ENCODE data around the gene PCYT2.

The PCYT2 gene

DNA sequence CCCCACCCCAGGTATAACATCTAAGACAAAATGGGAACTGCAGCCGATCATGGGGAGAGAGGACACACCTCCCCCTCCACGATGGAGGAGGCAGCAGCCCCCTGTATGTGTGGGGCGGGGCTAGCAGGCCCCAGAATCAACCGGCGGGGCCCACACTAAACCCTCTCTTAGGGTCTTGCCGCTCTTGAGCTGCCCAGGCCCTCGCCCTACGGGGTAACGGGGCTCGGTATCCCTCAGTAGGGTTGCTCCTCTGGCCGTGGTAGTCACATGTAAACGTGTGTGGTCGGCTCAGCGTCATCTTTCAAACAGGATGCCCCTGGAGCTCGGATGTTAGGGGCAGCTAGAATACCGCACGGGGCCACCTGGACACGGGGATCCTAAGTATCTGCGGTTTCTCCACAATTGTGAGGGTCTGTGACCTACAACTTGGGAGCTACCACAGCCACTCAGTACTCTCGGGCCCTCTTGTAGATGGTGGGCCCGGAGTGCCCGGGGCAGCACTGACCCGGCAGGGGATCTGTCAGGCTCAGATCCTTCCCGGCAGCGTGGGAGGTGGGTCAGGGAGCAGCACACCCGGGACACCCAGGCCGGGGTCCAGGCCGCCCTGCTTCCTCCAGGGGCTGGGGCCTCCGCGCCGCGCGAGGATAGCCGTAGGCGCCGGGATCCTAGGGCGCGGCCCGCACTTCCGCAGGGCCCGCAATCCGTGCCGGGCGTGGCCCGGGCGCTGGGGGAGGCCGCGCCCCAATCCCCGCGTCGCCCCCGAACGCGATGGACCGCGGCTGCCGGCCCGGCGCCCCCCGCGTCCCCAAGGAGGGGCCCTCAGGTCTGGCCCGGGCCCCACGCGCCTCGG is 40.8 kb downstream of the PCYT2 start:
- peaks cover 18% of the 10 kb centered on the region for H3K4me1 Mint-ChIP-seq (ENCODE audit: low read depth)
- H3K27ac Mint-ChIP-seq = peak overlapping the region; percentile 91
- peak overlapping the region; percentile 89 for H3K4me3 Mint-ChIP-seq
- H3K36me3 Mint-ChIP-seq (ENCODE audit: low read depth) = peaks cover 13% of the 10 kb centered on the region
- H3K27me3 Mint-ChIP-seq (ENCODE audit: low read depth) = no peaks in the 10 kb centered on the region
- no peaks in the 10 kb centered on the region for H3K9me3 Mint-ChIP-seq

DNA sequence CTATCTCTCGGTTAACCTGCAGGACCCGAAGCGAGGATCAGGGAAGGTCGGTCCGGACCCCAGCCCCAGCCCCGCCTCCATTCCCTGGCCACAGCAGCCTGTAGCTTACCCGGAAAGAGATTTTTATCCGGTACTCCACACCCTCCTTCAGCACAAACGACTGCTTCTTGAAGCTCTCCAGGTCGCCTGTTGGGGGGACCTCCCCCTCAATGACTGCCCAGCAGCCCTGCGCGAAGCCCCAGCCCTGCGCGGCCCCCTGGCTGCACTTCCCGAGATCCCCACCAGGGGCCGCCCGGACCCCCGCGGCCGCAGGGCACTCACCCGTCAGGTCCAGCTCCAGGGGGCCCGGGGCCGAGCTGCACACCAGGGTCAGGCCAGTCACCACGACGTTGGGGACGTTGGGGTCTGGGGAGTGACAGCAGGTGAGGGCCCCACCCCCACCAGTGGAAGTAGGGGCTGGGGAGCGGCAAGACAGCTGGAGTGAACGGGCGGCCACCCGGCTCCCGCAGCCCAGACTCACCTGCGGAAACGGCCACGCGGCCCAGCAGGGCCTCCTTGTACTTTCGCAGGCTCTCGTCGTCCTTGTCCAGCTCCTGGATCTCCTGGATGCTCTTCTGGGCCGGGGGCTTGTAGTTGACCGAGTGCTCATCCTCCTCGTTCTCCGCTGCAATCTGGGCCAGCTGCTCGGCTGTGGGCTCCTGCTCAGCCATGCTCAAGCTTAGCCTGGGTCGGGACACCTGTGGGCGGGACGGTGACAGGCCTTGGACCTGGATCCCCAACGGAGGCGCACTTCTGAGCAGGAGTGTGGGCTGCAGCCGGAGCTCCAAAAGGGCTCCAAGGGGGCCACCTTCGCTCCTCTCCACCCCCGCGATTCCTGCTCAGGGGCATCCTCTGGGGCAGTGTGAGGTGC is 41.7 kb downstream of the PCYT2 start:
- H3K4me1 Mint-ChIP-seq (ENCODE audit: low read depth) = peaks cover 18% of the 10 kb centered on the region
- peaks cover 13% of the 10 kb centered on the region for H3K36me3 Mint-ChIP-seq (ENCODE audit: low read depth)
- H3K9me3 Mint-ChIP-seq = no peaks in the 10 kb centered on the region
- H3K27ac Mint-ChIP-seq = peak overlapping the region; percentile 91
- H3K4me3 Mint-ChIP-seq = peak overlapping the region; percentile 89
- no peaks in the 10 kb centered on the region for H3K27me3 Mint-ChIP-seq (ENCODE audit: low read depth)

DNA sequence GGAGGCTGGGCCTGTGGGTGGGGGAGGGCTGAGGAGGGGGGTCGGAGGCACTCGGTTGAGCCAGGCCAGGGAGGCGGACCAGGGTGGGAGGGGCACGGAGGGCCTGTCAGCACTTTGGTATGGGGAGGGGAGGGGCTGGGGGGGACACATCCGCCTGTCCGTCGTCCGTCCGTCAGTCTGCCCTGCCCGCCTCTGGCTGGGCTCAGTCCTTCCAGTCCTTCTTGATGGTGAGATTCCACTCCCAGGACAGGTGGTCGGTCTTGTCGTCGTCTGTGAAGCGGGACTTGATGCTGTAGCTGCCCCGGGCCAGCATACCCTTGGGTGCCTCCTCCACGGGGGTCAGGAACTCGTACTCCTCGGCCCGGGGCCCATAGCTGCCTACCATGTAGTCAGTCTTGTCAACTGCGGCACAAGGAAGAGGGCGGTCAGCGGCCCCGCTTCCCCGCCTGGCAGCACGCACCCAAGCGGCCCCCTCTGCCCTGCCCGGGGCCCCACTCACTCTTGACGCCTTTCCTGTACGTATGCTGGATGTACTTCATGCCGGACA is 42.5 kb downstream of the PCYT2 start:
- H3K4me3 Mint-ChIP-seq = peak overlapping the region; percentile 89
- H3K36me3 Mint-ChIP-seq (ENCODE audit: low read depth) = peaks cover 13% of the 10 kb centered on the region
- no peaks in the 10 kb centered on the region for H3K27me3 Mint-ChIP-seq (ENCODE audit: low read depth)
- peak overlapping the region; percentile 55 for H3K27ac Mint-ChIP-seq
- H3K4me1 Mint-ChIP-seq (ENCODE audit: low read depth) = peaks cover 18% of the 10 kb centered on the region
- H3K9me3 Mint-ChIP-seq = no peaks in the 10 kb centered on the region

DNA sequence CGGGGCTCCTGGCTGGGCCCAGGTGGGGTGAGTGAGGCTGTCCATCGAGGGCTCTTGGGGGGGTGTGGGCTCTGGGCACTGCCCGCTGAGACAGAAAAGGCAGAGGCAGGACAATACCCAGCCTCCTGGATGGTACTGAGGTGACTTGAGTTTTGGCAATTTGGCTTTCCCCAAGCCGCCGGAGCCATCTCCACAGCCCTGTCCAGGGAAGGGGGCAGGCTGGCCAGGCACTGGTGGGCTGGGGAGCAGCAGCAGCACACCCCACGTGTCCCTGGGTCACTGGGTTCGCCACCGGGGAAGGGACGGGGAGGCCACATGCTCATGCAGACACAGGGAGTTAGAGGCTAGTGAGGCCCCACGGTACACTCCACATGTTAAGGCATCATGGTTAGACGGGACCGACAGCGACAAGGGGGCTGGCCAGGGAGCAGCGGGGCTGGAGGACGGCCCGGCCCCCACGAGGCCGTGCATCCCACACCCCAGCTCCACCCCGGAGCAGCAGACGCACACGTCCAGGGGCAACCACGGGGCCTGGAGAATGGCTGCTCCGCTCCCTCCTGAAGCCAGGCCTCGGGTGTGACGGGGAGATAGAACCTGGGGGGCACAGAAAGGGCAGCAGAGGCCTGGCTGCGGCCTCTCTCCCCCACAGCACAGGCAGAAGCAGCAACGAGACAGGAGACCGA is 43.1 kb downstream of the PCYT2 start:
- Mint-ChIP-seq H3K27me3 (ENCODE audit: low read depth) (no peaks in the 10 kb centered on the region), H3K4me1 (ENCODE audit: low read depth) (peaks cover 24% of the 10 kb centered on the region), H3K4me3 (peak overlapping the region; percentile 44), H3K27ac (peak overlapping the region; percentile 69), H3K36me3 (ENCODE audit: low read depth) (peaks cover 19% of the 10 kb centered on the region), H3K9me3 (no peaks in the 10 kb centered on the region)

DNA sequence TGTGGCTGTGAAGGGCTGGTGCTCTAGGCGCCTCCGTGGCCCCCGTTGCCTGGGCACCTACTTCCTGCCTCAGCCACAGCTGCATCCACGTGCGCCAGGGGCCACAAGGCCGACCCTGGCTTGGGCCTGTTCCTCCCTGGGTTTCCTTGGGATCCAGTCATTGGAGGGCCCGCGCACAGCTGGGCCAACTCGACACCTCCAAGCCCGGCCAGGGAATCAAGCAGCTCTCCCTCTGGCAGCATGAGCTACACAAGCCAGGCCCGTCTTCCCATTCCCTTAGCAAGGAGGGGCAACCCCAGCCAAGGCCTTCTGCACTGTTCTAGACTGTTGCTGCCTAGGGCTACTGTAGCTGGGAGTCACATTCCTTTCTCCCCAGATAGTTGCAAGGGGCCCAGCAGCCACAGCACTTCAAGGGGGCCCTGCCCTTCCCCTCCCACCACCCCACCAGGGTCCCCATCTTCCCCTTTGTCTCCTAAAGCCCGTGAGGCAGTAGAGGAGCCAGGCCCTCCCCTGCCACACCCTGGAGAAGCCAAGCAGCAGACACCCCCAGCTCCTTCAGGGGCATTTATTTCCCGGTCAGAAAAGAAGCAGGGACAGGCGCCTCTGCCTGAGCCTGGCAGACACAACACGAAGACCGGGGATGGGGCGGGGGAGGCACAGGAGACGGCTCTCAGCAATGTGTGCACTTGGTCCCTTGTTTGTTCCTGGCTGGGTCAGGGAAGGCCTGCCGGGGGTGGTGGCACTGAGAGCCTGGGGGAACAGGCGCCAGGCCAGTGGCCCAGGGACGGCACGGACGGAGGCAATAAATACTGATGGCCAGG is 43.8 kb downstream of the PCYT2 start:
- peak overlapping the region; percentile 37 for H3K4me3 Mint-ChIP-seq
- no peaks in the 10 kb centered on the region for H3K9me3 Mint-ChIP-seq
- H3K4me1 Mint-ChIP-seq (ENCODE audit: low read depth) = peaks cover 25% of the 10 kb centered on the region
- H3K27ac Mint-ChIP-seq = peak overlapping the region; percentile 55
- no peaks in the 10 kb centered on the region for H3K27me3 Mint-ChIP-seq (ENCODE audit: low read depth)
- peaks cover 18% of the 10 kb centered on the region for H3K36me3 Mint-ChIP-seq (ENCODE audit: low read depth)

DNA sequence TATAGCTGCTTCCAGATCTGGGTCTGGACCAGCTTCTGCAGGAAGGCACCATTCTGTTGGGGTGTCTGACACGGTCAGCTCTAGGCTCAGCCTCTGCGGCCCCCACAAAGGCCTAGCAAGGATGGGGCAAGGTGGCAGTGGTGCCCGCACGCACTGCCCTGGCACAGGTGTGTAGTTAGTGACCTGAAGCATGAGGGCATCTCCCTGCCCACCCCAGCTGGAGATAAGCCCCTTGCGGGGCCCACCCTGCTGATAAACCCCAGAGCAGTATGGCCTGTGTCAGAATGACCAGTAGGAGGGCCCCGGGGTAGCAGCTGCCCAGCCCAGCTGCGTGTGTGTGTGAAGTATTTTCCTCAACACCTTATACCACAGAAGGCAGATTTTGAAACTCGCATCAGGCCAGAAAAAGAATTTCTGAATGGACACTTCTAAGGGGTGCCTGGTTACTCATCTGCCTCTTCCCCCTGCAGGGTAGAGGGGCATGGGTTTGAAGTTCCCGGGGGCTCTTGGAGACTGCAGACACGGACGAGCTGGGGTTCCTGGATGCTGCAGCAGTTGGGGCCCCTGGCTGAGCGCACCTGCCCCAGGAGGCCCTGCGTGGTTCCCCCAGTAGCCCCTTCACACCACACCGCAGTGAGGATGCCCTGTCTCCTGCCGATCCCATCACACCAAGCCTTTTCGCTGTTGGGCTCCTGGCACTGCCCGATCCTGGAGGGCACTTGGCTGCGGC is 44.6 kb downstream of the PCYT2 start:
- Mint-ChIP-seq H3K4me1 (ENCODE audit: low read depth) (peaks cover 24% of the 10 kb centered on the region), H3K9me3 (no peaks in the 10 kb centered on the region), H3K36me3 (ENCODE audit: low read depth) (peaks cover 18% of the 10 kb centered on the region), H3K4me3 (no peak overlapping the region), H3K27ac (peak overlapping the region; percentile 55), H3K27me3 (ENCODE audit: low read depth) (no peaks in the 10 kb centered on the region)

DNA sequence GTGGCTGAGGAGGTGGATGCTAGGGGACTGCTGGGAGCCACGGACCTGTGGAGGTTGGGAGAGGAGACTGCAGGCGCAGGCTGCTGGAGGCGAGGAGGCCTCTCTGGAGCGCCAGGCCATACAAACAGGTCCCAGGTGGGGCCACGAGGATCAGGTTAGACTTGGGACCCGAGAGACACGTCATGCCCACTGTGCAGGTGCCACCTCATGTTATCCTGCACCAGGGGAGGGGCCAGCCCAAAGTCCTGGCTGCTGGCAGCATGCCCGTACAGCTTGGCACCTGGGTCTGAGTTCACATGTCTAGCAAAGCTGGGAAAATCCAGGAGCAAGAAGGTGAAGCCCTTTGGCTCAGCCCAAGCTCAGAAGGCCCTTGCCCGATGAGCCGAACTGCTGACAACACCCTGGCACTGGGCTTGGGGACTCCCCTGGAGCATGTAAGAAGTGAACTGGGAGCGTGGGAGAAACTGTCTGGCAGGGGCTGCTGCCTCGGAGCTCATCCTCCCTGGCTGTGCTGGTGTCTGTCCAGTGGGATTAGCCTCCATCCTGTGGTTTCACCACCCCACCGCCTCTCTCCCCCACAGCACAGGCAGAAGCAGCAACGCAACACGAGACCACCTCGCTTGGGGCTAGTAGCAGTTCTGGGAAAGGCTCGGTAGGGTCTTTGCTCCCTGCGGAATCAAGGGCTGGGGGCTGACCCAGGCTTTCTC is 45.3 kb downstream of the PCYT2 start:
- H3K36me3 Mint-ChIP-seq (ENCODE audit: low read depth) = peaks cover 18% of the 10 kb centered on the region
- H3K9me3 Mint-ChIP-seq = no peaks in the 10 kb centered on the region
- peaks cover 24% of the 10 kb centered on the region for H3K4me1 Mint-ChIP-seq (ENCODE audit: low read depth)
- H3K4me3 Mint-ChIP-seq = no peak overlapping the region
- no peaks in the 10 kb centered on the region for H3K27me3 Mint-ChIP-seq (ENCODE audit: low read depth)
- no peak overlapping the region for H3K27ac Mint-ChIP-seq

DNA sequence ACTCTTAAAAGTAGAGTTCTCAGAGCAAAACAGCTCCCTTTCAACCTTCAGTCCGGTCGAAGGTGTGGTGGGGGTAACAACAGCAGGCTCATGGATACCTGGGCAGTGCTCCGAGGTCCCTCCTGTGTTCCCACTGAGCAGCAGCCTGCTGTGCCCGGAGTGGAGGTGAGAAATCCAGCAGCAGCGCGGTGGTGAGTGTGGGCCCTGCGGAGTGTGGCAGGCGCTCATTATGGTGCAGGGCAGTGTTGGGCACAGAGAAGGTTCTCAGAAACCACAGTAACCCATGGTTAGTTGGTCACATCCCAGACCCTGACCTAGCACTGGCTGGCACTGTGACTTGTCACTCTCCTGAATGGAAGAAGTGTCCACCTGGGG is 45.9 kb downstream of the PCYT2 start:
- peaks cover 4% of the 10 kb centered on the region for H3K27me3 Mint-ChIP-seq (ENCODE audit: low read depth)
- peaks cover 20% of the 10 kb centered on the region for H3K36me3 Mint-ChIP-seq (ENCODE audit: low read depth)
- H3K9me3 Mint-ChIP-seq = no peaks in the 10 kb centered on the region
- H3K4me1 Mint-ChIP-seq (ENCODE audit: low read depth) = peaks cover 25% of the 10 kb centered on the region
- no peak overlapping the region for H3K4me3 Mint-ChIP-seq
- H3K27ac Mint-ChIP-seq = peak overlapping the region; percentile 20

DNA sequence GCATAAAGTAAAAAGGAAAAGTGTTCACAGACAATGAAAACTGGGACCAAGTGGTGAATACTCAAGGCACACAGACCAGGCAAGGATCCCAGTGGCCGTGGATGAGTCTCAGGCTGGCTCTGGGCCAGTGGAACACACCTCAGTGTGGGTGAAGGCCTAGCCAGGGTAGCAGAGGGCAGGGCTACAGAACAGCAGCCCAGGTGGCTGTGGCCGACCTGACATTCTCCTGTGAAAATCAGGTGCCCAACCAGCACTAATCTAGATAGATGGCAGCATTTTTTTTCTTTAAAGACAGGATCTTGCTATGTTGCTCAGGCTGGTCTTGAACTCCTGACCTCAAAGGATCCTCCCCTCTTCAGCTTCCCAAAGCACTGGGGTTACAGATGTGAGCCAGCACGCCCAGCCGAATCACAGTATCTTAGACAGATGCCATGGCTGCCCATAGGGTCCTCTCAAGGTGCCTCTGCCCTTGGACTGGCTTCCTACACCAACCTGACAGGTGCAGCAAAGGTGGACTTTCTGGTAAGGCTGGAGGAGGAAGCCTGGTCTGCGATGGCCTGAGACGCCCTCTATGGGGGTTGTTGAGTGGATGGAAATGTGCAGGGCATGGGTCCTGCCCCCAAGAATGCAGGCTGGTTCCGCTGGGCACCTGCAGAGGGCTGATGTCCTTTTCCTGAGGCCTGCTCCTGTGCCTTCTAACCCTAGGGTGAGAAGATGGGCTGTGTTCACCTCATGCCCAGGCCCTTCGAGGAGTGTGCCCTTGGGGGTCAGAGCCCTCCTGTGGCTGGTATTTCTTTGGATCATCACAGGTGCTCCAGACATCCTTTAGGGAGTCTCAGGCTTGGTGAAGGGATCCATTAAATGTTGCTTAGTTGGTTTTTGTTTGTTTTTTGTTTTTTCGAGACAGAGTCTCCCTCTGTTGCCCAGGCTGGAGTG is 47.1 kb downstream of the PCYT2 start:
- peaks cover 20% of the 10 kb centered on the region for H3K4me1 Mint-ChIP-seq (ENCODE audit: low read depth)
- H3K4me3 Mint-ChIP-seq = no peak overlapping the region
- H3K9me3 Mint-ChIP-seq = no peaks in the 10 kb centered on the region
- H3K36me3 Mint-ChIP-seq (ENCODE audit: low read depth) = peaks cover 19% of the 10 kb centered on the region
- peaks cover 4% of the 10 kb centered on the region for H3K27me3 Mint-ChIP-seq (ENCODE audit: low read depth)
- peak overlapping the region; percentile 54 for H3K27ac Mint-ChIP-seq

DNA sequence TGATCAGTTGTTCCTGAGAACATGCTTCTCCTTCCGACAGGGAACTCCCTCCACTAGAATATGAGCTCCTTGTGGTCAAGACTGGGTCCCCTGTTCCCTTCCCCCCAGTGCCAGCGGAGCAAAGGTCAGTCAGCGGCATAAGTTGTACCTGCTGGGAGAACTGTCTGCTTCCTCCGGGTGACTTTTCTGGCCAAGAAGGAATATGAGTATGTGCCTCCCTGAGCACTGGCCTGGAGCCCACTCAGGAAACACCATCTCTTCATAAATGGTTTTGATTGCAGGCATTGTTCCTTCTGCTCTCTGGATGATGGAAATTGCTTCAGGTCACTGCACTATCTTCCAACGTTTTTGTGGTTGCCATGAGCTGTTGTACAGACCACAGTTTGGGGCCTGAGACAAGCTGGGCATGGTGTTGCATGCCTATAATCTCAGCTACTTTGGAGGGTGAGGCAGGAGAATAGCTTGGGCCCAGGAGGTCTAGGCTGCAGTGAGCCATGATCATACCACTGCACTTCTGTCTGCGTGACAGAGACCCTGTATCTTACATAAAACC is 48.0 kb downstream of the PCYT2 start:
- H3K27ac Mint-ChIP-seq = peak overlapping the region; percentile 54
- peaks cover 19% of the 10 kb centered on the region for H3K4me1 Mint-ChIP-seq (ENCODE audit: low read depth)
- H3K9me3 Mint-ChIP-seq = no peaks in the 10 kb centered on the region
- peaks cover 21% of the 10 kb centered on the region for H3K36me3 Mint-ChIP-seq (ENCODE audit: low read depth)
- H3K4me3 Mint-ChIP-seq = peak overlapping the region; percentile 81
- H3K27me3 Mint-ChIP-seq (ENCODE audit: low read depth) = peaks cover 4% of the 10 kb centered on the region

DNA sequence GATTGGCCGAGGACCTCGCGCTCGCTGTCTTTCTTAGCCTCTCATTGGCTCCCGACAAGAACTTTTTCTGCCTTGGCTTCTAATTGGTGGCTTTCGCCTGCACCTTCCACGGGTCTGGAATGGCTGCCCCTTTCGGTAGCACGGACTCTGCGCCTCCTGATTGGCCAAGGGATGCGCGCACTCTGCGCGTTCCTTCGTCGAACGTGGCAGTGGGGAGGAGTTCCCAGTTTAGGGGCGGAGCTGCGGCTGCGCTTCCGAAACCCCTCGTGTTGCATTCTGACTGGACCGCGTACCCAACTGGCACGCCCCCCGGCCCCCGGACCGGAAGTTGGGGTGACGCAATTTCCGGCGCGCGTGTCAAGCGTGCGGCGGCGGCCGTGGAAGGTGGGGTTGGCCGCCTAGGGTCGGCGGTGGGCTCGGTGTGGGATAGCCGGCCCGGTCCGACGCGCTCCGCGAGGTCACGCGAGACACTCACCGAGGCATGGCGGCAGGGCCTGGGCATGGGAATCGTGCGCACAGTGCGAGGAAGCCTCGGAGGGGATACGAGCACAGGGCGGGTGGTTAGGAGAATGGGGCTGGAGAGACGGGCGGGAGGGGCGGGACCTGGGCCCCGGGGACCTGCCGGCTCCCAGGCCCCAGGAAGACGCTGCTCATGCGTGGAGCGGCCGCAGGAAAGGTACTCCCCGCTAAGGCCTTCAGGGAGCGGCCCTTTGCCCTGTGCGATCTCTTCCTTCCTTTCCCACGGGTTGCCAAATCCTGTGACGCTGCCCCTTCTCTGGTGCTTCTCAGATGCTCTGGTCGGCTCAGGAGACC is 50.2 kb downstream of the PCYT2 start:
- Mint-ChIP-seq H3K27ac (peak overlapping the region; percentile 96), H3K4me3 (peak overlapping the region; percentile 90), H3K27me3 (ENCODE audit: low read depth) (peaks cover 4% of the 10 kb centered on the region), H3K4me1 (ENCODE audit: low read depth) (peaks cover 20% of the 10 kb centered on the region), H3K36me3 (ENCODE audit: low read depth) (peaks cover 27% of the 10 kb centered on the region), H3K9me3 (no peaks in the 10 kb centered on the region)
